HepG2 (cell line): ENCODE data around the gene ANKRD22. TPM values are rescaled to one million over a fixed set of nuclear protein-coding genes. Genes with fewer than 3 reads are reported as not detected.

Experiments used
- ATF7-NPFF ChIP-seq: sonication (generic); formaldehyde crosslinking; IDR thresholded peaks from 2 replicates; pipeline ENCODE4 v1.8.1; 2023; ENCODE audit warnings: mild to moderate bottlenecking, low read depth, missing genetic modification reagents, moderate library complexity
- CAMTA2 ChIP-seq: sonication (generic); formaldehyde crosslinking; IDR thresholded peaks from 2 replicates; pipeline ENCODE4 v1.4.0; 2020; ENCODE audit warnings: mild to moderate bottlenecking, missing genetic modification reagents, borderline replicate concordance
- CBX2 ChIP-seq, 2 experiments: fragments of 200-600 bp in 1 of 2; sonication (generic); formaldehyde crosslinking in 1 of 2; IDR thresholded peaks; 2 replicates each; pipeline versions ENCODE4 v1.7.0 to v1.8.1; 2018 to 2022; ENCODE audit warnings: low read depth in 2 of 2, low read length in 1 of 2, mild to moderate bottlenecking in 1 of 2, missing genetic modification reagents in 1 of 2
- GMEB1 ChIP-seq: sonication (generic); formaldehyde crosslinking; IDR thresholded peaks from 2 replicates; pipeline ENCODE4 v1.5.1; 2020; ENCODE audit warnings: missing genetic modification reagents, mild to moderate bottlenecking, borderline replicate concordance
- KDM6A ChIP-seq: IDR thresholded peaks from 2 replicates; pipeline ENCODE4 v1.6.1; 2016; ENCODE audit warnings: low read depth
- KIAA2018 ChIP-seq: sonication (generic); formaldehyde crosslinking; IDR thresholded peaks from 2 replicates; pipeline ENCODE4 v1.5.0; 2020; ENCODE audit warnings: mild to moderate bottlenecking, missing genetic modification reagents, borderline replicate concordance
- LBX2 ChIP-seq: sonication (generic); formaldehyde crosslinking; IDR thresholded peaks from 2 replicates; pipeline ENCODE4 v1.5.0; 2020; ENCODE audit warnings: missing genetic modification reagents, mild to moderate bottlenecking, borderline replicate concordance
- MEIS2 ChIP-seq: sonication (generic); formaldehyde crosslinking; IDR thresholded peaks from 2 replicates; pipeline ENCODE4 v1.9.0; 2021; ENCODE audit warnings: mild to moderate bottlenecking, missing genetic modification reagents
- NFKBIZ ChIP-seq: IDR thresholded peaks from 2 replicates; pipeline ENCODE4 v1.6.1; 2018; ENCODE audit warnings: missing genetic modification reagents, missing compliant biosample characterization
- NFRKB ChIP-seq: fragments of 450-650 bp; IDR thresholded peaks from 2 replicates; pipeline ENCODE4 v1.6.1; 2017
- POLR2A ChIP-seq, 2 experiments: IDR thresholded peaks; 2 replicates each; pipeline ENCODE4 v1.6.1; 2011; ENCODE audit warnings: low read depth in 2 of 2, low read length in 2 of 2, mild to moderate bottlenecking in 1 of 2, moderate library complexity in 1 of 2; ENCODE audit not compliant: insufficient read depth in 1 of 2
- SKI ChIP-seq: fragments of 450-650 bp; IDR thresholded peaks from one replicate; pipeline ENCODE4 v1.6.1; 2018; ENCODE audit warnings: mild to moderate bottlenecking; ENCODE audit not compliant: partially characterized antibody
- ZGPAT ChIP-seq: IDR thresholded peaks from 2 replicates; pipeline ENCODE4 v1.6.1; 2016; ENCODE audit warnings: mild to moderate bottlenecking
- ZKSCAN8 ChIP-seq: IDR thresholded peaks from 2 replicates; pipeline ENCODE4 v1.6.1; 2016; ENCODE audit warnings: borderline replicate concordance, missing genetic modification reagents, missing compliant biosample characterization
- ZMYM4 ChIP-seq: sonication (generic); formaldehyde crosslinking; IDR thresholded peaks from 2 replicates; pipeline ENCODE4 v1.8.1; 2023; ENCODE audit warnings: mild to moderate bottlenecking, missing genetic modification reagents
- ZNF230 ChIP-seq: sonication (generic); formaldehyde crosslinking; IDR thresholded peaks from 2 replicates; pipeline ENCODE4 v1.4.0; 2020; ENCODE audit warnings: mild to moderate bottlenecking, missing genetic modification reagents
- ZNF782 ChIP-seq: sonication (generic); formaldehyde crosslinking; IDR thresholded peaks from 2 replicates; pipeline ENCODE4 v1.4.0; 2020; ENCODE audit warnings: missing genetic modification reagents, mild to moderate bottlenecking, borderline replicate concordance
- polyA plus RNA-seq, 8 experiments: library from polyadenylated mRNA; depleted of rRNA in 3 of 8; stranded (reverse) in 7 of 8; unstranded in 1 of 8; fragments of >200 nt; fragmentation: Illumina TruSeq in 4 of 8; extraction: Trizol in 4 of 8; gene quantifications; 2 replicates each; pipeline versions ENCODE4 v1.2.1 to v1.2.3, GENCODE V29; 2011 to 2016; ENCODE audit warnings: low read depth in 4 of 8, missing spikeins in 1 of 8, mixed read lengths in 1 of 8; ENCODE audit not compliant: insufficient read depth in 1 of 8
- total RNA-seq, 5 experiments: library from RNA; depleted of rRNA; stranded (reverse); fragments of >200 nt; fragmentation: Illumina TruSeq; extraction: Trizol; gene quantifications; 2 replicates each; pipeline ENCODE4 v1.2.3, GENCODE V29; 2016; ENCODE audit warnings: low read depth in 1 of 5

ANKRD22 gene
- total and polyA plus RNA-seq, 2 of the 13 experiments (the other 11 are each of a cell fraction or from before 2014, with no cell fraction given), result not detected

GRCh38 chr10:88880282-88881076 is 28.8 kb upstream of the ANKRD22 start (continued):
- TF ChIP-seq ZGPAT (peak; percentile 84), ZKSCAN8 (CRISPR knock-in tag) (no peak), ZMYM4 (CRISPR knock-in tag) (0 out of 2 replicates have a peak, but pooled peaks have one; percentile 4), NFRKB (no peak), KIAA2018 (CRISPR knock-in tag) (no peak), ZNF230 (peak; percentile 36; the same call in 1 of the 2 replicates), POLR2A (IDR thresholded peaks at IDR 0.05; ENCODE audit: insufficient read depth in 1 of 2, low read depth in 2 of 2, low read length in 2 of 2) (0 out of 4 replicates have a peak, but pooled peaks have one; percentile 7 to 19), ZNF782 (no peak), MEIS2 (CRISPR knock-in tag) (no peak), CBX2 (IDR thresholded peaks at IDR 0.05; ENCODE audit: low read depth, low read length) (no peak), CBX2 (CRISPR knock-in tag; IDR thresholded peaks at IDR 0.05; ENCODE audit: low read depth) (no peak), SKI (no peak), GMEB1 (CRISPR knock-in tag) (peak; percentile 68; the same call in 1 of the 2 replicates), LBX2 (peak; percentile 71; the same call in 1 of the 2 replicates), KDM6A (no peak), NFKBIZ (CRISPR knock-in tag) (no peak), ATF7-NPFF (CRISPR knock-in tag) (0 out of 2 replicates have a peak, but pooled peaks have one; percentile 16), CAMTA2 (CRISPR knock-in tag) (0 out of 2 replicates have a peak, but pooled peaks have one; percentile 83)
